Fibroblast of pulmonary artery (primary cell): ENCODE measurements around the gene FBLN1.

Experiments used
- DNase-seq: peaks from one replicate; pipeline ENCODE4 v3.0.0-alpha.2; 2010; ENCODE audit warnings: low read depth
- H3K4me3 ChIP-seq: replicated peaks from 2 replicates; pipeline ENCODE4 v1.5.1; 2011; ENCODE audit warnings: low read depth, mild to moderate bottlenecking, control low read depth, low read length, moderate library complexity
- TF ChIP-seq, protein P1 (sequence below): IDR thresholded peaks from 2 replicates; pipeline ENCODE4 v1.5.1; 2011; ENCODE audit warnings: mild to moderate bottlenecking, control low read depth, low read length, inconsistent platforms; ENCODE audit errors: missing control alignments

The FBLN1 gene

DNA sequence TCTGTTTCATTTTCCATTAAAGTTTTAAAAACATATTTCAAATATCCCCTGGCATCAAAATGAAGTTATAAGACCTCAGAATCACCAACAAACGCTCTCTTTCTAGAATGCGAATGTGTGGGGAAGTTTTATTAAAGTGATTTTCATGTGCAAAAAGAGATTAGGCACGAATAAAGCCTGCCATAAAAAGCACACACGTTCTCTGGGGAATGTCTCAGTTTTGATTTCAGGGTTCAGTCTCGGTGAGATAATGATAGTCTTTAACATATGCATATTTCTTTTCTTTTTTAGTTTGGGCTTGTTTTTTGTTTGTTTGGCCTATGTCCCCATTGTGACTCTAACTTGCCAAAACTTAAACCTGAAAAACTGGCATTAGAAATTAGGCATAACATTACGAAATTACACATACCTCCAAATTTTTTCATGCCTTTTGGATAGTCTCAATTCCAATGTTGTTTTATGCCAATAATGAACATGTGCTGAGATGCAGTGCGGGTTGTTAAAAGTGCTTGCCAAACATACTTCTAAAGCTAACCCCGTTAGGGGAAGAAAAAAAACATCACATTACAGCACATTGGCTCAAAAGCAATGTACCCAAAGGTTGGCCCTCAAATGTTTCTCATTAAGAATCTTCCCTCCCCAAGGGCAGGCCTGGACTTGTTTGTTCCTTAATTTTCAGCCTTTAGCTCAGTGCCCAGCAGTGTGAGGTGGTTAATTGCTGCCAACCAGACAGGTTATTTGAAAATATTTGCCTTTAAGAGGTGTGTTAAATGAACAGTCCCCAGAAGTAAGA, 33.2 kb upstream of the FBLN1 start:
- TF ChIP-seq, protein P1, sequence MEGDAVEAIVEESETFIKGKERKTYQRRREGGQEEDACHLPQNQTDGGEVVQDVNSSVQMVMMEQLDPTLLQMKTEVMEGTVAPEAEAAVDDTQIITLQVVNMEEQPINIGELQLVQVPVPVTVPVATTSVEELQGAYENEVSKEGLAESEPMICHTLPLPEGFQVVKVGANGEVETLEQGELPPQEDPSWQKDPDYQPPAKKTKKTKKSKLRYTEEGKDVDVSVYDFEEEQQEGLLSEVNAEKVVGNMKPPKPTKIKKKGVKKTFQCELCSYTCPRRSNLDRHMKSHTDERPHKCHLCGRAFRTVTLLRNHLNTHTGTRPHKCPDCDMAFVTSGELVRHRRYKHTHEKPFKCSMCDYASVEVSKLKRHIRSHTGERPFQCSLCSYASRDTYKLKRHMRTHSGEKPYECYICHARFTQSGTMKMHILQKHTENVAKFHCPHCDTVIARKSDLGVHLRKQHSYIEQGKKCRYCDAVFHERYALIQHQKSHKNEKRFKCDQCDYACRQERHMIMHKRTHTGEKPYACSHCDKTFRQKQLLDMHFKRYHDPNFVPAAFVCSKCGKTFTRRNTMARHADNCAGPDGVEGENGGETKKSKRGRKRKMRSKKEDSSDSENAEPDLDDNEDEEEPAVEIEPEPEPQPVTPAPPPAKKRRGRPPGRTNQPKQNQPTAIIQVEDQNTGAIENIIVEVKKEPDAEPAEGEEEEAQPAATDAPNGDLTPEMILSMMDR = no peak
- DNase-seq = no peak
- no peak overlapping the region for H3K4me3 ChIP-seq

GRCh38 chr22:45470871-45471270, 31.8 kb upstream of the FBLN1 start:
- DNase-seq = no peak
- H3K4me3 ChIP-seq = no peak overlapping the region
- TF ChIP-seq, protein P1 = no peak

DNA sequence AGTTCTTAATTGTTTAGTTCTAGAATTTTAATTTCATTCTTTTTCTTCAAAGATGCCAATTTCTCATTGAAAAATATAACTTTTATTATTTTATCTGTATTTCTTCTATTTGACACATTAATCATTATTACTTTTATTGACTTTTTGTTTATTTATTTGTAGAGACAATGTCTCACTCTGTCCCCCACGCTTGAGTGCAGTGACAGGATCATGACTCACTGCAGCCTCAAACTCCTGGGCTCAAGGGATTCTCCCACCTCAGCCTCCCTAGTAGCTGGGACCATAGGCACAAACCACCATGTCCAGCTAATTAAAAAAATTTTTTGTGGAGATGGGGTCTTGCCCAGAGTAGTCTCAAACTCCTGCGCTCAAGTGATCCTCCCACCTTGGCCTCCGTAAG, 30.3 kb upstream of the FBLN1 start:
- H3K4me3 ChIP-seq = no peak overlapping the region
- TF ChIP-seq, protein P1 = no peak
- DNase-seq = no peak

GRCh38 chr22:45473626-45474237, 29.0 kb upstream of the FBLN1 start:
- TF ChIP-seq, protein P1 = no peak
- DNase-seq = no peak
- H3K4me3 ChIP-seq = no peak overlapping the region

DNA sequence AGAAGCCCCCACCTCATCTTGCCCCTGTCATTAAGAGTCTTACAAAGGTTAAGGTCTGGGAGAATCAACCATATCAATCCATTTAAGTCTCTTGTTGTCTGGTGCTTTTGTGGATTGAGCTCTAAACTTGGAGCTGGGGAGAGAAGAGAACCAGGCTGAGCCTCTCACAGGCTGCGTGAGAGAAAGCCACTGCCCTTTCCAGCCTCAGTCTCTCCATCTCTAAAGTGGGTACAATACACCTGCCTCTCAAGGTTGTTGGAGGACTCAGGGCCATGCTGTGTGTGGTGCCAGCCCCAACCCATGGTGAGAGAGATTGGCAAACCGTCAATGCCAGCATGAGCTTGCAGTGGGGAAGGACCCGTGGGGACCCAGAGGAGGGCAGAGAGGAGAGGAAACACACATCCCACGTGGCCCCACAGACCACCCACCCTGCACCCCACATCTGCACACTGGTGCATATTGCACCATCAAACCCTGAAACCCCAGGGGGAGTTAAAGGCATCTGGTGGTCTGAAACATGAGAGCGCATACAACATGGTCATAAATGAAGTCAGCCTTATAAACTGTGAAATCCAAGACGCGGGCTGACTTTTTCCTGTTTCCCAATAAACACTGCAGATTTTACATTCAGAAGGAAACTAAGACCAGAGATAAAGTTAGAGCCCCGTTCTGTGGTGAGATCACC, 27.5 kb upstream of the FBLN1 start:
- H3K4me3 ChIP-seq = no peak overlapping the region
- TF ChIP-seq, protein P1 = no peak
- DNase-seq = no peak

GRCh38 chr22:45475851-45476514, 26.7 kb upstream of the FBLN1 start:
- DNase-seq = no peak
- TF ChIP-seq, protein P1 = no peak
- H3K4me3 ChIP-seq = no peak overlapping the region
